ENCODE data around the gene CC2D2B. TPM values are rescaled to one million over a fixed set of nuclear protein-coding genes. Genes with fewer than 3 reads are reported as not detected.

CC2D2B gene
- total RNA-seq, 1 donor from 2014 or later: not detected

DNA sequence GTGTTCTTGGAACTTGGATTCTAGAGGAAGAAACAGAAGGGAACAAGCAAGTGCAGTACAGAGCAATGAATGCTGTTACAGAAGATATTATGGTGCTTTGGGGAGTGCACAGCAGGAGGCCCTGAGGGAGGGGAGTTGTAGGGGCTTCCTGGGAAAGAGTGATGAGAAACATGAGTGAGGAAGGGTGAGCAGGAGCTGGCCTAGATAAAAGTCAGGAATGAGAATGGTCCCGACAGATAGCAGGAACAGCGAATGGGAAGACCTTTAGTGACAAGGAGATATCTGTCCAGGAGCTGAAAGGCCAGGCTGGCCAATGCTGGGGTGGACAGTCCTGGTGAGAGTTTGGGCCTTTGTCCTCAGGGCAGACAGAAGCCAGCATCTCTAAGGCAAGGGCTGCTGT, 115.0 kb downstream of the CC2D2B start:
- Mint-ChIP-seq H3K27me3 (ENCODE audit: unreplicated experiment) (no peaks in the 10 kb centered on the region), H3K9me3 (ENCODE audit: unreplicated experiment) (no peaks in the 10 kb centered on the region), H3K4me3 (ENCODE audit: unreplicated experiment) (no peak overlapping the region), H3K27ac (ENCODE audit: unreplicated experiment) (no peak overlapping the region), H3K4me1 (ENCODE audit: low read depth, unreplicated experiment) (peaks cover 2% of the 10 kb centered on the region), H3K36me3 (ENCODE audit: unreplicated experiment) (no peaks in the 10 kb centered on the region)
- DNase-seq: no peak
- TF ChIP-seq, protein P1, sequence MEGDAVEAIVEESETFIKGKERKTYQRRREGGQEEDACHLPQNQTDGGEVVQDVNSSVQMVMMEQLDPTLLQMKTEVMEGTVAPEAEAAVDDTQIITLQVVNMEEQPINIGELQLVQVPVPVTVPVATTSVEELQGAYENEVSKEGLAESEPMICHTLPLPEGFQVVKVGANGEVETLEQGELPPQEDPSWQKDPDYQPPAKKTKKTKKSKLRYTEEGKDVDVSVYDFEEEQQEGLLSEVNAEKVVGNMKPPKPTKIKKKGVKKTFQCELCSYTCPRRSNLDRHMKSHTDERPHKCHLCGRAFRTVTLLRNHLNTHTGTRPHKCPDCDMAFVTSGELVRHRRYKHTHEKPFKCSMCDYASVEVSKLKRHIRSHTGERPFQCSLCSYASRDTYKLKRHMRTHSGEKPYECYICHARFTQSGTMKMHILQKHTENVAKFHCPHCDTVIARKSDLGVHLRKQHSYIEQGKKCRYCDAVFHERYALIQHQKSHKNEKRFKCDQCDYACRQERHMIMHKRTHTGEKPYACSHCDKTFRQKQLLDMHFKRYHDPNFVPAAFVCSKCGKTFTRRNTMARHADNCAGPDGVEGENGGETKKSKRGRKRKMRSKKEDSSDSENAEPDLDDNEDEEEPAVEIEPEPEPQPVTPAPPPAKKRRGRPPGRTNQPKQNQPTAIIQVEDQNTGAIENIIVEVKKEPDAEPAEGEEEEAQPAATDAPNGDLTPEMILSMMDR (IDR thresholded peaks at IDR 0.05; ENCODE audit: partially characterized antibody, unreplicated experiment): no peak

DNA sequence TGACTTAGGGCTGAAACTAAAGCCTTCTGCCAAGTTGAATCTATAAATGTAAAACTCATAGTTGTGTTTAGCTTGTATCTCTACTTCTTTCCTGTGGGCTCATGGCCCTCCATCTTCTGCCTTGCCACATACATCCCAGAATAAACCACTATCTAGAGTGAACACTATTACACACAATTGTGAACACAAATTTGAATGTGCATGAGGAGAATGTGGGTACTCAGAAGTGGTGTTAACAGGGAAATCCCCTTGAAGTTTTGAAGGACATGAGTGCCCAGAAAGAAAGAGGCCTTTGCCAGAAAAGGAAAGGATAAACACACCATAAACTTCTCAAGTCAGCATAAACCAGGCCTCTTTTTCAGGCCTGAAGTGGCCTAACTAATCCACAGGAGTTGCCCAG, 115.4 kb downstream of the CC2D2B start:
- DNase-seq: no peak
- Mint-ChIP-seq H3K36me3 (ENCODE audit: unreplicated experiment) (no peaks in the 10 kb centered on the region), H3K27ac (ENCODE audit: unreplicated experiment) (no peak overlapping the region), H3K27me3 (ENCODE audit: unreplicated experiment) (no peaks in the 10 kb centered on the region), H3K4me3 (ENCODE audit: unreplicated experiment) (no peak overlapping the region), H3K9me3 (ENCODE audit: unreplicated experiment) (no peaks in the 10 kb centered on the region), H3K4me1 (ENCODE audit: low read depth, unreplicated experiment) (peaks cover 2% of the 10 kb centered on the region)
- TF ChIP-seq, protein P1 (IDR thresholded peaks at IDR 0.05; ENCODE audit: partially characterized antibody, unreplicated experiment): no peak

DNA sequence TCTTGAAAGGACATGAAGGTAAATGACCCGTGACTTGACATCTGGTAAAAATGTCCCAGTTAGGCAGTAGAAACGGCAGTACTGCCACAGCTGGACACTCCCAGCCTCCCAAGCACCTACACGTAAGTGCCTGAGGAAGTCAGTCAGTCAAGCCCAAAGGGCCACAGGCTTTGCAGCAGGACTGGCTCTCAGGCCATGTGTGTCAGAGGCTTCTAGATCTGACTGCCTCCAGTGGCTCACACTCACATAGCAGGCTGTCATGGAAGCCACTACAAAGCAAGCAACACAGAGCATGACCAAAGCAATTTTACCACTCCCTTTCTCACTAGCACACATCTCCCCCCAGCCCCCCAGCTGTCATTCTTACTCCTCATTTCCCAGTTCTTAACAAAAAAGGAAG, 117.8 kb downstream of the CC2D2B start:
- H3K36me3 Mint-ChIP-seq (ENCODE audit: unreplicated experiment): no peaks in the 10 kb centered on the region
- DNase-seq: no peak
- H3K4me3 Mint-ChIP-seq (ENCODE audit: unreplicated experiment): no peak overlapping the region
- H3K27ac Mint-ChIP-seq (ENCODE audit: unreplicated experiment): no peak overlapping the region
- H3K4me1 Mint-ChIP-seq (ENCODE audit: low read depth, unreplicated experiment): no peaks in the 10 kb centered on the region
- TF ChIP-seq, protein P1 (IDR thresholded peaks at IDR 0.05; ENCODE audit: partially characterized antibody, unreplicated experiment): no peak
- H3K9me3 Mint-ChIP-seq (ENCODE audit: unreplicated experiment): no peaks in the 10 kb centered on the region
- peaks cover 1% of the 10 kb centered on the region for H3K27me3 Mint-ChIP-seq (ENCODE audit: unreplicated experiment)

DNA sequence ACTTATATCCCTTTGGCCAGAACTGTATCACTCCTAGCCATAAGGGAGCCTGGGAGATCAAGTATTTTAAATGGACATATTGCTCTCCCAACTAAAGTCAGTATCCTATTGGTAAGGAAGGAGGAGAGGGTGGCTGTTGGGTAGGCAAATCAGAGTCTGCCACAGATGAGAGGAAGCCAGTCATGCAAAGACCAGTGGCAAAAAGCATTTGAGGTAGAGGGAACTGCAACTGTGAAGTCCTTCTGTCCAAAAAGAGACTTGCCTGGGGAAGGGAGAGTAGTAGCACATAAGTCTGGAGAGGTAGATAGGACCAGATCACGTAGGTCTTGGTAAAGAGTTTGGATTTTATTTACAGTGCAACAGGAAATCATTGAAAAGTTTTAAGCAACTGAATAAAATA, 126.8 kb downstream of the CC2D2B start:
- TF ChIP-seq, protein P1 (IDR thresholded peaks at IDR 0.05; ENCODE audit: partially characterized antibody, unreplicated experiment): no peak
- Mint-ChIP-seq H3K4me3 (ENCODE audit: unreplicated experiment) (no peak overlapping the region), H3K4me1 (ENCODE audit: low read depth, unreplicated experiment) (no peaks in the 10 kb centered on the region), H3K9me3 (ENCODE audit: unreplicated experiment) (no peaks in the 10 kb centered on the region), H3K27me3 (ENCODE audit: unreplicated experiment) (peaks cover 4% of the 10 kb centered on the region), H3K27ac (ENCODE audit: unreplicated experiment) (no peak overlapping the region), H3K36me3 (ENCODE audit: unreplicated experiment) (no peaks in the 10 kb centered on the region)
- DNase-seq: no peak

DNA sequence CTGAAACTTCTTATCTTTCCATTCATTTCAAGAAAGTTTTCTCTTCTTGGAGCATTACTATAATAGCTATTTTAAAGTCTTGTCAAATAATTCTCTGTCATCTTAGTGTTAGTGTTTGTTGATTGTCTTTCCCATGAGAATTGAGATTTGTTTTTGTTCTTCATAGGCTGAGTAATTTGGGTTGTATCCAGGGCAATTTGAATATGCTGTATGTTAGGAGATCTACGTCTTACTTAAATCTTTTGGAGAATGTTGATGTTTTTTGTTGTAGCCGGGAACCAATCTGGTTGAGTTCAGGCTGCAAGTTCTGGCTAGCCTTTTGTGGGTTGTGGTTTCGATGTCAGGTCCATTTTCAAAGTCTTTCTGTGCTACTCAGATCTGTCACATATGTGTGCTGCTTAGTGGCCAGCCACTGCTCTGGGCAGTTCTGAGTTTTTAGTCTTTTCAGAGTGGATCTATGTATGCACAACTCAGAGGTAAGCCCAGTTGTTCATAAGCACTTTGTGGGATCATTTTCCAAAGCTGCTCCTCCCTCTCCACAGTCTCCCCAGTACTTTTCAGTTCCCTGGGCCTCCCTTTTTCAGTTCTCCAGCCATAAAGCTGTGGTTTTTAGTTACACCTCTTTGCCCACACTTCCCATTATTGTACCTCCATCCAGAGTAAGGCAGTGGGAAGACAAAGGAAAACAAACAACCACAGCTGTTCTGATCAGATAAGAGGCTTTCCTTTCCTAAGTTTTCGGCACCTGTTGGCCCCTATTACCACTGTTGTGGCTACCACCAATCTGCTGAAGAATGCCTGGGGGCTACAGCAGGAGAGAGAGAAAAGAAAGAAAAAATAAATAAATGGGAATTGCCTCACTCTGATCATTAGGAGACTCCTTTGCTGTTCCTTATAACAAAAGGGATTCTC, 131.0 kb downstream of the CC2D2B start:
- H3K27ac Mint-ChIP-seq (ENCODE audit: unreplicated experiment): no peak overlapping the region

More for the DNA sequence above, 131.0 kb downstream of the CC2D2B start:
- DNase-seq: no peak
- H3K9me3 Mint-ChIP-seq (ENCODE audit: unreplicated experiment): peaks cover 5% of the 10 kb centered on the region
- no peak overlapping the region for H3K4me3 Mint-ChIP-seq (ENCODE audit: unreplicated experiment)
- H3K4me1 Mint-ChIP-seq (ENCODE audit: low read depth, unreplicated experiment): peaks cover 5% of the 10 kb centered on the region
- no peaks in the 10 kb centered on the region for H3K36me3 Mint-ChIP-seq (ENCODE audit: unreplicated experiment)
- TF ChIP-seq, protein P1 (IDR thresholded peaks at IDR 0.05; ENCODE audit: partially characterized antibody, unreplicated experiment): no peak
- H3K27me3 Mint-ChIP-seq (ENCODE audit: unreplicated experiment): peaks cover 3% of the 10 kb centered on the region
